Stimulated activated CD8-positive, alpha-beta memory T cell treated with anti-CD3 and anti-CD28 coated beads, Interleukin-7, amount 100 ng/mL, for 48 hours (primary cell): ENCODE measurements around the gene ATXN2.

Experiments
- DNase-seq, 2 donors: peaks; one replicate each; pipeline ENCODE4 v3.0.0-alpha.2; 2020; ENCODE audit warnings: low read depth in 1 of 2; ENCODE audit errors: extremely low read depth in 1 of 2

ATXN2 gene

GRCh38 chr12:111425655-111426054 is 173.5 kb downstream of the ATXN2 start:
- DNase-seq: no peak

DNA sequence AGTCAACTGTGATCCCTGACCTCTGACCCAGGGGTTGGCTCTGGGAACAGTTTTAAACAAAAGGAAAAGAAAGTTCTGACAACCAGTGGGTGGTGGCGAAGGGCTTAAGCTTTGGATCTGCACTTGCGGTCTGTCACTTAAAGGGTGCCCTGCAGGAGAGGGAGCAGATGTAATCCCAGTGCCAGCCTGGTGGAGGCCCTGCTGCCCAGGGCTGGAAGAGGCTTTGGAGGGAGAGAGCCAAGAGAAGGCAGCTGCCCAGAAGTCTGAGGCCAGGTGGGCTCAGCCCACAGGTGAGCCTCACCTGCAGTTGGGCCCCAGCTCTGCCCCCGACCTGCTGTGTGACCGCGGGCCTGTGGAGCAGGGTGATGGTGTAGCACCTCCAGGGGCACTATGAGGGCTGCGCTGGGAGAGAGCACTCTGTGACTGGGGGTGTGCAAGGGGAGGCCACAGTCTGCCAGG is 174.3 kb downstream of the ATXN2 start:
- no peak for DNase-seq

- DNase-seq: no peak
These were observed 174.8 kb downstream of the ATXN2 start for GRCh38 chr12:111424189-111424792.

- DNase-seq: no peak
These were observed 178.6 kb downstream of the ATXN2 start for GRCh38 chr12:111420494-111420893.

- DNase-seq: no peak
These were observed 179.3 kb downstream of the ATXN2 start for GRCh38 chr12:111419784-111420183.

- DNase-seq: no peak
These were observed 180.6 kb downstream of the ATXN2 start for GRCh38 chr12:111418594-111418880.

DNA sequence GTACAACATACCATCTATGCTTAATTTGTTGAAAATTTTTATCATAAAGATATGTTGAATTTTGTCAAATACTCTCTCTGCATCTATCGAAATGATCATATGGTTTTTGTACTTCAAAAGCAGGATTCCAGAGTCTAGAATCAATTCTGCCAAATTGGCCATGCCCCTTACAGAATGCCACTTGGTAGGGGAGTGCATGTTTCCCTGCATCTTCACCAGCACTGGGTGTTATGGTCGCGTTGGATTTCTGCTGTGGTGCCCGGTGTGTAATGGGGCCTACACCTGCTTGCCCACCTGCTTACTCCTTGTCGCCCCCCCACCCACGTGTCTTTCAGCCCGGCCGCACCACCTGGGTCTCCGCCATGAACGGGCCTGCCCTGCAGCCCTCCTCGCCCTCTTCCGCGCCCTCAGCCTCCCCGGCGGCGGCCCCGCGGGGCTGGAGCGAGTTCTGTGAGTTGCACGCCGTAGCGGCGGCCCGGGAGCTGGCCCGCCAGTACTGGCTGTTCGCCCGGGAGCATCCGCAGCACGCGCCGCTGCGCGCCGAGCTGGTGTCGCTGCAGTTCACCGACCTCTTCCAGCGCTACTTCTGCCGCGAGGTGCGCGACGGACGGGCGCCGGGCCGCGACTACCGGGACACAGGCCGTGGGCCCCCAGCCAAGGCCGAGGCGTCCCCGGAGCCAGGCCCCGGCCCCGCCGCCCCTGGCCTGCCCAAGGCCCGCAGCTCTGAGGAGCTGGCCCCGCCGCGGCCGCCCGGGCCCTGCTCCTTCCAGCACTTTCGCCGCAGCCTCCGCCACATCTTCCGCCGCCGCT is 181.1 kb downstream of the ATXN2 start:
- no peak for DNase-seq

DNA sequence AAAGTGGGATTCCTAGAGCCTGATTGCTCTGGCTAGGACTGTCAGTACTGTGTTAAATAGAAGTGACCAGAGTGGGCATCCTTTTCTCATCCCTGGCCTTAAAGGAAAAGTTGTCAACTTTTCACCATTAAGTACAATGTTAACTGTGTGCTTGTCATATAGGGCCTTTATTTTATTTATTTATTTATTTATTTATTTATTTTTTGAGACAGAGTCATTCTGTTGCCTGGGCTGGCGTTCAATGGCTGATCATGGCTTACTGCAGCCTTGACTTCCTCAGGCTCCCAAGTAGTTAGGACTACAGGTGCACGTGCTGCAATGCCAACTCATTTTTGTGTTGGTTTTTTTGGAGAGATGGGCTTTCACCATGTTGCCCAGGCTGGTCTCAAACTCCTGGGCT is 181.8 kb downstream of the ATXN2 start:
- no peak for DNase-seq

DNA sequence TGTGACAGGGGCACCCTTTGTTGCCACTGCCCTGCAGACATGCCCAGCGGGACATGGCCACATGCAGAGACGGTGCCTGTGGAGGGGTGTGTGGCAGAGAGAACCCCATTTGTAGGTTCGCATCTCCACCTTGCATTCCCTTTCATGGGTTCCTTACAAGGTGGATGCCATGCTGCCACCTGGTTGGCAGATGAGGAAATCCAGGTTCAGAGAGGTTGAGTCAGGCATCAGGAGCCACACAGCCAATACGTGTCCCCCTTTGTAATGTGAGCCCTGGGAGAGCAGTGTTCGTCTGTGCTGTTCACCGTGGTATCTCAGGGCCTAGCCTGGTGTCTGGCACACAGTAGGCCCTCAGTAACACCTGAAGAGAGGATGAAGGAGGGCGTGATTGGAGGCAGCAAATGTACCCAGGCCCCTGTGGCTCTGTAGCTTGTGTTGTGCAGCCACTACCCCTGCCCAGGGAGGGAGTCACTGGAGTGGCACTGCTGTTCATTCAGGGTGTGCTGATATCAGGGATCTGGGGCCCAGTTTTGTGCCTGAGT is 184.3 kb downstream of the ATXN2 start:
- DNase-seq: no peak

- DNase-seq: no peak
These were observed 185.6 kb downstream of the ATXN2 start for GRCh38 chr12:111413442-111414086.

DNA sequence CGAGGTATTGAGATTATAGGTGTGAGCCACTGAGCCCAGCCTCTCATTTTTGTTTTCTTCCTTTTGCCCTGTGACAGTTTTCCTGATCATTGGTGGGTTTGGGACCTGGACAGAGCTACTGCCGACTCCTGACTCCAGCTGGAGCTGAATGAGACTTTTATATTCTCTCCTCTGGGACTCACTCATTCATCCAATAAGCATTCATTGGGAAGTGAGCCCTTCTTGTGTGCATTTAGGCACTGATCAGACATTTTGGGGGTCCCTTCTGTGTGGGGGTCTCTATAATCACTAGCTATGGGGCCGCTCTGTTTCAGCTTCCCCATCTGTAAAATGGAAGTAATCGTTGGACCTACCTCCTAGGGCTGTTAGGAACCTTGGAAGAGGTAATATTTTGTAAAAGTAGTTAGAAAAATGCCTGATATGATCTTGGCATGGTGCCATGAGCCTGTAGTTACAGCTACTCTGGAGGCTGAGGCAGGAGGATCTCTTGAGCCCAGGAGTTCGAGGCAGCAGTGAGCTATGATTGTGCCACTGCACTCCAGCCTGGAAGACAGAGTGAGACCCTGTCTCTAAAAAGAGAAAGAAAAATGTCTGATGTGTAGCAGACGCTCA is 186.2 kb downstream of the ATXN2 start:
- no peak for DNase-seq

- DNase-seq: no peak
These were observed 186.9 kb downstream of the ATXN2 start for GRCh38 chr12:111412007-111412829.

DNA sequence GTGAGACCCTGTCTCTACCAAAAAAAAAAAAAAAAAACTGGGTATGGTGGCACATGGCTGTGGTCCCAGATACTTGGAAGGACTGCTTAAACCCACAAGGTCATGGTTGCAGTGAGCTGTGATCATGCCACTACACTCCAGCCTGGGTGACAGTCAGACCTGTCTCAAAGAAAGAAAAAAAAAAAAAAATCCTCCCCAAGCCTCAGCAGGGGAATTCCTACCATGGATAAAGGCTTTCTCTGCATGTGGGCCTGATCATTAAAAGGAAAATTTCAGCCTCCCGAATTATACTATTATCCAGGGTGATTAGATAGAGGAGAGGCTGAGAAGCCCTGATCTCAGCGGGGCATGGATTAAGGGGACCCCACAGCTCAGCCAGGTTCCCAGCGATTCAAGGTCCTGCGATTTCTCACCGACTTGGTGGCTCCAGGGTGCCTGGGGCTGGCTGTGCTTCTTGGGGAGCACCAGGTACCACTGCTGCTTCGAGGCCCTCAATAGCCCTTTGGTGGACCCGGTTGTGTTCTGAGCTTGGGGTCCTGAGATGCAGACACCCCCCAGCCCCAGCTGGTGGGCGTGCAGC is 187.8 kb downstream of the ATXN2 start:
- DNase-seq: no peak

DNA sequence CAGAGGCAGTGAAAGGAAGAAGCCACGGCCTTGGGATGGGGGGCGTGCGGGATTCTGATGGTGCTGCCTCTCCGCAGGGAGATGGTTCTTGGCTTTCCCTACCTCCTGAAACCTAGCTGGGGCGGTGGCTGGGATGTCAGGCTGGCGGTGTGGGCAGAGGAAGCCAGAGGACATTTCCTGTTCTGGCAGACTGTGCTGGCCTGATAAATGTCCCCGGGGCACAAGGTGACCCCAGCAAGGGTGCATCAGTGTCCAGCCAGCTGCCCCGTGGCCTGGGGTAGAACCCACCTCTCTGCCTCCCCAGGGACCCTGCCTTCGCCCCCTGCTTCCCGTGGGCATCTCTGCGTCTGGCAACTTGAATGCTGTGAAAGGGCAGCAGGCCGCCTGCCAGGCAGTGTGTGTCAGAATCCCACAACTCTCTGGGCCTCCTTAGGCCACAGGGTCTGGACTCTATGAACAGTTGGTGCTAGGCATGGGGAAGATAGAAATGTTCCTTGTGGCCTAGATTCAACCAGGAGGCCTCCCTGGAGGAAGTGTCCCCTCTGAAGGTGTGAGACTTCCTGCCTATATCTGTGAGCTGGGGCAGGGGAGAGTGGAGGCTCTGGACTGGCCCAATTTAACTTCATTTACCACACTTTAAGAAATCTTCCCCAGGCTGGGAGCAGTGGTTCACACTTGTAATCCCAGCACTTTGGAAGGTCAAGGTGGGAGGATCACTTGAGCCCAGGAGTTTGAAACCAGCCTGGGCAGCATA is 188.5 kb downstream of the ATXN2 start:
- no peak for DNase-seq

GRCh38 chr12:111409780-111410430 is 189.2 kb downstream of the ATXN2 start:
- no peak for DNase-seq

DNA sequence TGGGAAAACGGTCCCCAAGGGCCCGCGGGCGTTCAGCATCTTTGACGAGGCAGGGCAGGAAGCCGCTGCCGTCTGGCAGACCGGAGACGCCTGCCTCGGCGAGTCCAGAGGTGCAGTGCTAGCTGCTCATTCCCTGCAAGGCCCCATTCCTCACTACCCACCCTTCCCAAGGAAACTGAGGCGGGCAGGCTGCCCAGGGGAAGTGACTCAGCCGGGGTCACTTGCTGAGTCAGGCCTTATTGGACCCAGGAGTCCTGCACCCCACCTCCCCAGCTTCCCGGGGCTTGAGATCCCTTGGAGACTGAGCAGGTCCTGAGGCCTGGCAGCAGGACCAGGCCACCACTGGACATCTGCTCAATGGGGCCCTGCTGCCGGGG is 189.7 kb downstream of the ATXN2 start:
- no peak for DNase-seq

DNA sequence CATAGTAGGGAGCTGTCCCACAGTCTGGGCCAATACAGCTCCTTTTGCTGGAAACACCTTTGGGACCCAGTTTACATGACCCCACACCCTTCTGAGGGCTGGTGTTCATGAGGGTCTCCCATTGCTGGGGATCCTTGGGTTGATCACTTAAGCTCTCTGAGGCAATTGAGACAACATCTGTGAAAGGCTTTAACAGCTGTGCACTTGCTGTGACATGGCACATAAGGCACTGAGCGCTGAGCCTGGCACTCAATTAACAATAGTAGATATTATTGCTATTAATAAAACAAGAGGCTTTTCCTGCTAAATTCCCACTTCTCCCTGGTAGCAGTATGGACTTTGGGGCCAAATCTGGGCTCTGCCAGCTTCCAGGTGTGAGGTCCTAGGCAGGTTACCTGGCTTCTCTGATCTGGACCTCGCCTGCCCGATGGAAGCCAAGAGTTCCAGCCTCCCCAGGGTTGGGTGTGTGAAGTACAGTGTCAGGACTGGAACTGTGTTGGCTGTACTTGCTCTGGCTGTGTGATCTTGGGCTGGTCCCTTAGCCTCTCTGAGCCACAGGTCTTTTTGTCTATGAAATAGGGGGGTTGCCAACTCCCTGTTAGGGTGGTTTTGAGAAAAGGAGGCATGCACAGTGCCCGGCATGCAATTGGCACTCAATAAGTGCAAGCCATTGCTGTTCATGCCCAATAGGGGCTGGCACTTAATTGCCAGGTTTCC is 190.3 kb downstream of the ATXN2 start:
- DNase-seq: no peak

DNA sequence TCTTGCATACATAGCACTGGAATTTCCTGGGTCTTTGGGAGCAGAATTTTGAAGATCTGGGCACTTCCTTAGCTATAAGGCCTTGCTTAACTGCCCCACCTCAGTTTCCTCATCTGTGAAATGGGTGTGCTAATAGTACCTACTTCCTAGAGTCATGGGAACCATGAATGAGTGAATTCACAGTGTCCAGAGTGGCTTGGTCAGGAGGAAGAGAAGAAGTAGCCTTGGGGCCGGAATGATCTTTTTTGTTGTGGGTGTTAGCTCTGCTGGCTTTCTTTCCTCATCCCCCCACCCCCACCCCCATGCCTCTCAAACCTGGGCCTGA is 191.0 kb downstream of the ATXN2 start:
- no peak for DNase-seq
